Measurements from ENCODE around the gene AAMDC. TPM values are rescaled to one million over a fixed set of nuclear protein-coding genes. Genes with fewer than 3 reads are reported as not detected.

Gene AAMDC
- 10 to 100 TPM; 10.9 to 31.5 (median 28.1) TPM for total RNA-seq

GRCh38 chr11:77820565-77821348 is at the start of gene AAMDC, which contains the start of gene RSF1:
TSS of gene AAMDC (plus strand) at chr11:77821144. CDS start at chr11:77842497, 21,353 bp downstream.
TSS of gene RSF1 (minus strand) at chr11:77820722. CDS start at chr11:77820714, 8 bp downstream.
- no peaks in the 10 kb centered on the region for H3K27me3 ChIP-seq
- peak; percentile 97 to 99 for DNase-seq
- H3K9me3 ChIP-seq, result no peaks in the 10 kb centered on the region
- intact Hi-C loops (cut with DNase I; ENCODE audit: low total_unique reads), result loop anchor here (5.0 kb wide), 1 partner anchor 177 kb away; no protein-coding TSS in a partner anchor
- peak within 1 kb of the TSS; percentile 91 to 100 for H3K4me3 ChIP-seq
- no peaks in the 10 kb centered on the region for H3K36me3 ChIP-seq
- peak within 1 kb of the TSS; percentile 93 to 98 for H3K27ac ChIP-seq
- TF ChIP-seq POLR2A (IDR thresholded peaks at IDR 0.05) (peak; percentile 79 to 93), CTCF (IDR thresholded peaks at IDR 0.05) (peak; percentile 73 to 84 (median 76))
- H3K4me1 ChIP-seq, result peaks cover 8 to 10% of the 10 kb centered on the region in 2 donors

GRCh38 chr11:77775936-77776335 is 45.0 kb upstream of the AAMDC start:
- Histone ChIP-seq H3K4me1 (peaks cover 0 to 3% of the 10 kb centered on the region in 2 donors), H3K27me3 (no peaks in the 10 kb centered on the region), H3K27ac (no peak overlapping the region), H3K9me3 (no peaks in the 10 kb centered on the region), H3K4me3 (no peak overlapping the region), H3K36me3 (no peaks in the 10 kb centered on the region)
- DNase-seq, result no peak
- intact Hi-C loops (cut with DNase I; ENCODE audit: low total_unique reads), result no loop called here
- TF ChIP-seq POLR2A (IDR thresholded peaks at IDR 0.05) (no peak), CTCF (IDR thresholded peaks at IDR 0.05) (no peak)

GRCh38 chr11:77776455-77776854 is 44.5 kb upstream of the AAMDC start:
- no peaks in the 10 kb centered on the region for H3K9me3 ChIP-seq
- H3K27ac ChIP-seq, result no peak overlapping the region
- no peak overlapping the region for H3K4me3 ChIP-seq
- H3K27me3 ChIP-seq, result no peaks in the 10 kb centered on the region
- TF ChIP-seq POLR2A (IDR thresholded peaks at IDR 0.05), result no peak
- TF ChIP-seq CTCF (IDR thresholded peaks at IDR 0.05), result peak in 1 of 4 experiments; percentile 13
- no peak for DNase-seq
- H3K36me3 ChIP-seq, result no peaks in the 10 kb centered on the region
- intact Hi-C loops (cut with DNase I; ENCODE audit: low total_unique reads), result no loop called here
- H3K4me1 ChIP-seq, result no peaks in the 10 kb centered on the region

GRCh38 chr11:77778118-77778517 is 42.8 kb upstream of the AAMDC start:
- no peak for TF ChIP-seq CTCF (IDR thresholded peaks at IDR 0.05)
- no peak for TF ChIP-seq POLR2A (IDR thresholded peaks at IDR 0.05)
- no peaks in the 10 kb centered on the region for H3K27me3 ChIP-seq
- H3K4me3 ChIP-seq, result no peak overlapping the region
- no peak for DNase-seq
- H3K36me3 ChIP-seq, result no peaks in the 10 kb centered on the region
- H3K4me1 ChIP-seq, result no peaks in the 10 kb centered on the region
- no peaks in the 10 kb centered on the region for H3K9me3 ChIP-seq
- intact Hi-C loops (cut with DNase I; ENCODE audit: low total_unique reads), result no loop called here
- no peak overlapping the region for H3K27ac ChIP-seq

GRCh38 chr11:77778549-77778948 is 42.4 kb upstream of the AAMDC start:
- no peaks in the 10 kb centered on the region for H3K27me3 ChIP-seq
- no peaks in the 10 kb centered on the region for H3K36me3 ChIP-seq
- no peak for DNase-seq
- no peaks in the 10 kb centered on the region for H3K4me1 ChIP-seq
- no peak for TF ChIP-seq POLR2A (IDR thresholded peaks at IDR 0.05)
- TF ChIP-seq CTCF (IDR thresholded peaks at IDR 0.05), result no peak
- H3K9me3 ChIP-seq, result no peaks in the 10 kb centered on the region
- H3K27ac ChIP-seq, result no peak overlapping the region
- intact Hi-C loops (cut with DNase I; ENCODE audit: low total_unique reads), result no loop called here
- H3K4me3 ChIP-seq, result no peak overlapping the region

Data from uterus (tissue), 4 donors.